G401 (cell line): ENCODE measurements around the gene ARHGAP25. TPM values are rescaled to one million over a fixed set of nuclear protein-coding genes. Genes with fewer than 3 reads are reported as not detected.

Experiments
- DNase-seq: peaks from one replicate; pipeline ENCODE4 v3.0.0-alpha.2; 2015; ENCODE audit warnings: low spot score
- in situ Hi-C: cut with HindIII; loops from 2 replicates; pipeline ENCODE4 v1.10.0; 2016; ENCODE audit warnings: low sequenced_read_pairs, mixed read lengths
- total RNA-seq: library from RNA; depleted of rRNA; stranded (reverse); fragments of >200 nt; shearing (Covaris generic); gene quantifications from 2 replicates; pipeline ENCODE4 v1.2.3, GENCODE V29; 2014; rRNA removed

Gene ARHGAP25, protein sequence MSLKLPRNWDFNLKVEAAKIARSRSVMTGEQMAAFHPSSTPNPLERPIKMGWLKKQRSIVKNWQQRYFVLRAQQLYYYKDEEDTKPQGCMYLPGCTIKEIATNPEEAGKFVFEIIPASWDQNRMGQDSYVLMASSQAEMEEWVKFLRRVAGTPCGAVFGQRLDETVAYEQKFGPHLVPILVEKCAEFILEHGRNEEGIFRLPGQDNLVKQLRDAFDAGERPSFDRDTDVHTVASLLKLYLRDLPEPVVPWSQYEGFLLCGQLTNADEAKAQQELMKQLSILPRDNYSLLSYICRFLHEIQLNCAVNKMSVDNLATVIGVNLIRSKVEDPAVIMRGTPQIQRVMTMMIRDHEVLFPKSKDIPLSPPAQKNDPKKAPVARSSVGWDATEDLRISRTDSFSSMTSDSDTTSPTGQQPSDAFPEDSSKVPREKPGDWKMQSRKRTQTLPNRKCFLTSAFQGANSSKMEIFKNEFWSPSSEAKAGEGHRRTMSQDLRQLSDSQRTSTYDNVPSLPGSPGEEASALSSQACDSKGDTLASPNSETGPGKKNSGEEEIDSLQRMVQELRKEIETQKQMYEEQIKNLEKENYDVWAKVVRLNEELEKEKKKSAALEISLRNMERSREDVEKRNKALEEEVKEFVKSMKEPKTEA
- not detected in 2 replicates for total RNA-seq

DNA sequence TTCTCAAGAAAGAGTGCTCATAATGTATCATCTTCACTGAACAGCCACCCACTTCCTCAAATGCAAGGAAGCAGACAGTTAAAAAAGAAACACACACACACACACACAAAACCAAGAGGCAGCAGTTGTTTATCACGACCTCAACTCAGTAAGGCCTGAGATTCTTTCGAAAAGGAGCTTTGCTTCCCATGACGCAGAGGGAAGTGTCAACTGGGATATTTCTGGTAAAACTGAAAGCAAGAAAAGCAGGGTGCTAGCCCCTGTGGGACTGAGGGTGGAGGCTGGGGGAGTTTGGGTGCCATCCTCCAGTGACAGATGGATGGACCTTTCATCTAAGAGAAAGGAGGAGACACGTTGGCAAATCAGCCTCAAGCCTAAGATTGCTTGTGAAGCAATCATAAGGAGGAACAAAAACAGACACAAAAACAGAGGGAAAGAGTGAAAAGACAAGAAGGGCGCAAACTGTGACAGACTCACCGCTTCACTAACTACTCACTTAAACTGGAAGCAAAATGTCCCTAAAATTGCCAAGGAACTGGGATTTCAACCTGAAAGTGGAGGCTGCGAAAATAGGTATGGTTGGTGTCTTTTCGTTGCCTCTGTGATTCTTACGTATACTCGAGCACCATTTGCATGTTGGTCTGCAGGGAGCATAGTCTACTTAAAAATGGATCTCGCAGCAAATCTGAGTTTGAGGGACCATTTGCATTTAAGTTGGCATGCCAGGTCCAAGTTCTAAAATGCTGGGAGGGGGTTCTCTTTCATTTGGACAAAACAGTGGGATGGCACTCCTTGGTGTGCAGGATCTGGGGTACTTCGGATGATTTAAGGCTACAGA lies at the start of gene ARHGAP25:
Gene ARHGAP25, plus strand, starts transcription at position 124 of the 838 bp plus-strand sequence. Its CDS starts 389 bp downstream, at position 513.
- in situ Hi-C loops, result no loop called here
- no peak for DNase-seq

GRCh38 chr2:68686178-68686577 lies 48.4 kb upstream of the ARHGAP25 start:
- no peak for DNase-seq
- in situ Hi-C loops, result no loop called here

DNA sequence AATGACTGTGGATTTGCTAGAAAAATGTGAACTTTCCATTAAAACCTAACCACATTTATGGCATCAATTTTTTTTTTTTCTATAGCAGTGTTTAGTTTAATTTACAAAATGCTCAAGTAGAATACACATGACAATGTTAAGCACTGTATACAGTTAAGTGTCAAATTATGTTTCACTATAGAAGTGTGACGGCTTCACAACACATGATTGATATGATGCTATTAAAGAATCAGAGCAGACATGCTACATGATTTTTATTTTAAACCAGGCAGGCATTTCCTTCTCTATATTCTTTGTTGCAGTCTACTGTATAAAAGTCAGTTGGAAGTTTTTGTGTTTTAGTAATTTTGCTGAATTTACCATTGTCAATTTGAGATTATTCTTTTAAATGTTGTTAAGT lies 47.6 kb upstream of the ARHGAP25 start:
- in situ Hi-C loops, result no loop called here
- no peak for DNase-seq

- in situ Hi-C loops, result no loop called here
- DNase-seq, result no peak
Observed at GRCh38 chr2:68689553-68690537, 44.8 kb upstream of the ARHGAP25 start.

DNA sequence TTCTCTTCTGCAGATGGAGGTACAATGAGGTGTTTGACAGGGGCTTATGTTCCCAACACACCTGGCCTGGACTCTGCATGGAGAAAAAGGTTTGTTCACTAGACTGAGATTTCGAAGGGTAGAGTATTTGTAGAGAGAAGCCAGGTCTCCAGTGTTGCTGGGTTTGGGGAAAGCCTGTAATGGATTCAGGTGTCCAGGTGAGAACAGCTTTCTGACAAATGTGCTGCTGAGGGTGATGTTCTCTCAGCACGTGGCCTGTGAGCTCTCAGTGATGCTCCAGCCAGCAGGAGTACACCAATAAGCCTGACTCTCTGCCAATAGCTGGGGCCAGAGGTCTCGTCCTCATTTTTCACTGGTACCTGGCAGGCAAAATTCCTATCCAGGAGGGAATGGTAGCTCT lies 43.8 kb upstream of the ARHGAP25 start:
- in situ Hi-C loops, result no loop called here

DNA sequence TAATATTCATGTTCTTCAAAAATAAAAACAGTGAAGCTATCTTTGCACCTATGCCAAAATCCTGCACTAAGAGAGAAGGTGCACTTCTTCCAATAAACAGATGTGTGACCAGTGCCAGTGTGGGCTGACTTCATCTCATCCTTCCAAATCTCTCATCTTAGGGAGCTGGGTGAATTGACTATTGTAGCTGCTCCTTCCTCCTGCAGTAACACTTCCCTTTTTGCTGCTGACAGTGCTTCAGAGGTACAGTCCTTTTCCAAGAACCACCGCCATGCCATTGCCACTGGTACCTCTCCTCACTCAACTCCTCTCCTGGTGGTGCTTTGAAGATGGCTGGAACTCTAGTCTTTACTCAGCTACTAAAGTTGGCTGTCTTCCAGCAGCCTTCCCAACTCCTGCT lies 42.1 kb upstream of the ARHGAP25 start:
- in situ Hi-C loops, result no loop called here
- no peak for DNase-seq

More for the DNA sequence above, 43.8 kb upstream of the ARHGAP25 start:
- no peak for DNase-seq

DNA sequence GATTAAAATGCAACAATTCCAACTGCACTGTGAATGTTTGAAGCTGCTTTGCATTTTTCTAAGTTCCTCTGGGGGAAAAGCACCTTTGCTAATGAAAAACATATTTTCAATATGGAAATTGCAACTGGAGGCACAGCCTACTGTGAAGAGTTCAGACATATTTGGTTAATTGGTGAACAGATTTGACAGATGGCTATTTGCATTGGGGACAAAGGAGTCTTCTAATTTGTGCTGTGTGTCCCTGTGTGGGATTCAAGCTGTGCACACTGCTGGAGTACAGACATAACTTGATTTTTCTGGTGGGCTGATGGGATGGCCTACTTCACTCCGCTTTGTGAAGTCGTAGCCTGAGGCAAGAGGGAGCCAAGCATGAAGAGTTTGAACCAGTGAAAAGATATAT lies 40.7 kb upstream of the ARHGAP25 start:
- in situ Hi-C loops, result no loop called here

GRCh38 chr2:68695971-68696370 lies 38.6 kb upstream of the ARHGAP25 start:
- no peak for DNase-seq
- in situ Hi-C loops, result no loop called here

More for the DNA sequence above, 40.7 kb upstream of the ARHGAP25 start:
- DNase-seq, result no peak

DNA sequence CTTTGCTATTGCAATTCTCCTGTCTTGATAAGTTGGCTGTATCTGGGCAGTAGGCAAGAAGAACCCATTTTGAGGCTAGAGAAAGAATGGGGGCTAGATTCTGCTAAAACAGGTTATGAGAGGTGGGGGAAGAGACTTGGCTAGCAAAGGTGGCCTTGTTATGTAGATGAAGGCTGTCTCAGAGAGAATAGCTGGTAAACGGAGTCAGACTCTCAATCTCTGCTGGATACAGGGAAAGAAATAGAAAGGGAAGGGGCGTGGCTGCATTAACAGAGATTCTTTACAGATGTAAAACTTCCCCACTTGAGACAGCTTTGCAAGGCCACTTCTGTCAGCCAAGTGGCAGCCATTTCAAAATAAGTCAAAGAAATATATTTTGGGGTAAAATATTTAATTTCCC lies 38.1 kb upstream of the ARHGAP25 start:
- in situ Hi-C loops, result no loop called here
- DNase-seq, result no peak

GRCh38 chr2:68698567-68699377 lies 35.8 kb upstream of the ARHGAP25 start:
- in situ Hi-C loops, result no loop called here
- DNase-seq, result no peak

GRCh38 chr2:68700560-68700959 lies 34.1 kb upstream of the ARHGAP25 start:
- DNase-seq, result no peak
- in situ Hi-C loops, result no loop called here

GRCh38 chr2:68706637-68707036 lies 28.0 kb upstream of the ARHGAP25 start:
- in situ Hi-C loops, result no loop called here
- DNase-seq, result no peak

DNA sequence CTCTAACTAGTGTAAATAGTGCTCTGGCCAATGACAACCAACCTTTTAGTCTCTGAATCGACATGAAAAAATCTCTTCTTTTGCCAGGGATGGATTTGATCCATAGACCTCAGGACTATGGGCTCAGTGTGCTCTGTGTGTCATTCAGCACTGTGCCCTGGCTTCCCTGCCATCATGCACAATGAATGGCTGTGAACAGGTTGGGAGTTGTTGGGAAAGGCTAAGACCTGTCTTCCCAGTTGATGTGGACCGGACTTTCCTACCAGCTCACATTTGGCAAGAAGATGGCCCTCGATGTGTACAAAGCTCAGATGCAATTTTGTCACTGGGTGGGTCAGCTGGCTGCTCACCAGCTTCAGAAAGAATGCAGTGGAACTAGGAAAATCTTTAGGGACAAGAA lies 26.0 kb upstream of the ARHGAP25 start:
- DNase-seq, result no peak
- in situ Hi-C loops, result no loop called here

GRCh38 chr2:68709421-68709911 lies 25.1 kb upstream of the ARHGAP25 start:
- in situ Hi-C loops, result no loop called here
- DNase-seq, result peak; percentile 25

DNA sequence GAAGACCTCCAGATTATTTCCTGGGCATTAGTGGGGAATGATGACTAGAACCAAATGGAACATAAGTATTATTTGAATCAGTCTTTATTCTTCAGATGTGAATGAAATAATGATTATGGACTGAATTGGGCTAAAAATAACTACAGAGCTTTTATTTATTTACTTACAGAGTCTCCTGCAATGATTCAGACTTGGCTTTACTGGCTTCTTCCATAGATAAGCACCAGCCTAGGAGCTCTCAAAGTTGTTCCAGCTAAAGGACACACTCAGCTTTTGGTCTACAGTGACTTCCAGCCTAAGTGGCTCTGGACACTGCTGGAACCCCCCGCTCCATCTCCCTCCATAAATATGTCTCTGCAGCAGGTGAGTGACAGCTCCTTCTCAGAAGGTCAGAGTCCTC lies 24.3 kb upstream of the ARHGAP25 start:
- no peak for DNase-seq
- in situ Hi-C loops, result no loop called here

GRCh38 chr2:68710756-68711155 lies 23.9 kb upstream of the ARHGAP25 start:
- in situ Hi-C loops, result no loop called here
- no peak for DNase-seq

DNA sequence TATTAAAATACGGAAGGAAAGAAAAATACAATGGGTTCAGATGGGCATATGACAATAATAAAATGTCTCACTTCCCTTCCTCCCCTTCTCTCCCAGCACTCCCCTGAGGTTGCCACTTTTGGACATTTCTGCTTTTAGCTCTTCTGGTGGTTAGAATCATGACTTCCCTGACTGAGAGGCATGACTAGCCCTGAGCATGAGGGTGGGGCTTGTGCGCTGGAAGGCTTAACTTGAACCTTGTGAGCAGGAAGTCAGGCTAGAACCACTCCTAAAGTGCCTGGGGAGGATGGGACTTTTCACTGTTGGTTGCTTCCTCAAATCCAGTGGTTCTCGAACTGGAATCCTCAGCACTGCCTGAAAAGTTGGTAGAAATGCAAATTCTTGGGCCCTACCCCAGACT lies 19.7 kb upstream of the ARHGAP25 start:
- in situ Hi-C loops, result no loop called here
- no peak for DNase-seq
